ENCODE results near the gene MORN5. TPM values are rescaled to one million over a fixed set of nuclear protein-coding genes. Genes with fewer than 3 reads are reported as not detected.

Gene MORN5
- total RNA-seq, 1 donor from 2014 or later, result not detected

- Mint-ChIP-seq H3K4me1 (peaks cover 13% of the 10 kb centered on the region), H3K27me3 (peaks cover 40% of the 10 kb centered on the region), H3K9me3 (no peaks in the 10 kb centered on the region), H3K27ac (no peak overlapping the region), H3K4me3 (no peak overlapping the region), H3K36me3 (ENCODE audit: low read depth) (no peaks in the 10 kb centered on the region)
- ChIA-PET CTCF (interaction anchor here (0.6 to 8.5 kb wide), 26 partner anchors 8 to 697 kb away, joined by 3 to 117 read pairs (median 4); no protein-coding TSS in a partner anchor), POLR2A (no interaction called here)
- intact Hi-C loops (cut with micrococcal nuclease), result no loop called here
- ATAC-seq (ENCODE audit: low read depth) (no peak), DNase-seq (no peak)
- no peak for TF ChIP-seq CTCF (IDR thresholded peaks at IDR 0.05)
Measured at GRCh38 chr9:122124528-122124927, 35.2 kb upstream of the MORN5 start.

- no peaks in the 10 kb centered on the region for H3K9me3 Mint-ChIP-seq
- H3K27ac Mint-ChIP-seq, result no peak overlapping the region
- H3K4me3 Mint-ChIP-seq, result peak overlapping the region; percentile 38
- intact Hi-C loops (cut with micrococcal nuclease), result loop anchor here (1.0 kb wide), 4 partner anchors 225 to 1260 kb away; no protein-coding TSS in a partner anchor
- peaks cover 40% of the 10 kb centered on the region for H3K27me3 Mint-ChIP-seq
- TF ChIP-seq CTCF (IDR thresholded peaks at IDR 0.05), result peak; percentile 75
- ATAC-seq (ENCODE audit: low read depth), result peak; percentile 84
- peaks cover 13% of the 10 kb centered on the region for H3K4me1 Mint-ChIP-seq
- peak; percentile 76 for DNase-seq
- ChIA-PET POLR2A (no interaction called here), CTCF (interaction anchor here (0.6 to 8.5 kb wide), 26 partner anchors 9 to 696 kb away, joined by 3 to 117 read pairs (median 4); no protein-coding TSS in a partner anchor)
- H3K36me3 Mint-ChIP-seq (ENCODE audit: low read depth), result no peaks in the 10 kb centered on the region
Measured at GRCh38 chr9:122125158-122125508, 34.6 kb upstream of the MORN5 start.

GRCh38 chr9:122125509-122126330, 34.0 kb upstream of the MORN5 start:
- H3K4me3 Mint-ChIP-seq, result no peak overlapping the region
- intact Hi-C loops (cut with micrococcal nuclease), result loop anchor here (1.0 kb wide), 4 partner anchors 225 to 1260 kb away; no protein-coding TSS in a partner anchor
- H3K9me3 Mint-ChIP-seq, result no peaks in the 10 kb centered on the region
- no peak overlapping the region for H3K27ac Mint-ChIP-seq
- peaks cover 13% of the 10 kb centered on the region for H3K4me1 Mint-ChIP-seq
- peaks cover 44% of the 10 kb centered on the region for H3K27me3 Mint-ChIP-seq
- no peak for DNase-seq
- ATAC-seq (ENCODE audit: low read depth), result no peak
- no peak for TF ChIP-seq CTCF (IDR thresholded peaks at IDR 0.05)
- H3K36me3 Mint-ChIP-seq (ENCODE audit: low read depth), result no peaks in the 10 kb centered on the region
- CTCF ChIA-PET, result interaction anchor here (0.8 to 8.5 kb wide), 20 partner anchors 8 to 685 kb away, joined by 3 to 117 read pairs (median 6); no protein-coding TSS in a partner anchor
- POLR2A ChIA-PET, result no interaction called here

- Mint-ChIP-seq H3K9me3 (no peaks in the 10 kb centered on the region), H3K36me3 (ENCODE audit: low read depth) (no peaks in the 10 kb centered on the region), H3K27me3 (peaks cover 51% of the 10 kb centered on the region), H3K27ac (no peak overlapping the region), H3K4me3 (peak overlapping the region; percentile 59), H3K4me1 (peaks cover 13% of the 10 kb centered on the region)
- ChIA-PET POLR2A (no interaction called here), CTCF (interaction anchor here (0.8 to 8.5 kb wide), 9 partner anchors 16 to 684 kb away, joined by 4 to 117 read pairs (median 8); no protein-coding TSS in a partner anchor)
- TF ChIP-seq CTCF (IDR thresholded peaks at IDR 0.05), result no peak
- DNase-seq (no peak), ATAC-seq (ENCODE audit: low read depth) (no peak)
- intact Hi-C loops (cut with micrococcal nuclease), result no loop called here
Measured at GRCh38 chr9:122126331-122127261, 33.1 kb upstream of the MORN5 start.

All from activated B cell treated with CpG ODN at 0.5 μM for 24 hours (primary cell).